Gastroesophageal sphincter (tissue), 3 donors: ENCODE data around the gene UGT2A2.

Source experiments
- EP300 ChIP-seq: sonication (generic); formaldehyde crosslinking; IDR thresholded peaks from one replicate; pipeline ENCODE4 v1.6.1; 2017; ENCODE audit warnings: antibody characterized with exemption, mild to moderate bottlenecking
- POLR2A ChIP-seq, 2 donors: fragments of 450-650 bp; IDR thresholded peaks; one replicate each; pipeline ENCODE4 v1.6.1; 2017; ENCODE audit warnings: antibody characterized with exemption in 2 of 2, mild to moderate bottlenecking in 2 of 2, moderate library complexity in 1 of 2
- POLR2AphosphoS5 ChIP-seq: sonication (generic); formaldehyde crosslinking; IDR thresholded peaks from one replicate; pipeline ENCODE4 v1.6.1; 2017; ENCODE audit warnings: antibody characterized with exemption
- TF ChIP-seq, protein P1 (sequence below), 4 experiments: fragments of 200-600 bp in 2 of 4; fragments of 450-650 bp in 2 of 4; sonication (generic) in 1 of 4; IDR thresholded peaks; one replicate each; pipeline ENCODE4 v1.5.1; 2017 to 2019; ENCODE audit warnings: antibody characterized with exemption in 4 of 4, mild to moderate bottlenecking in 2 of 4, moderate library complexity in 2 of 4

DNA sequence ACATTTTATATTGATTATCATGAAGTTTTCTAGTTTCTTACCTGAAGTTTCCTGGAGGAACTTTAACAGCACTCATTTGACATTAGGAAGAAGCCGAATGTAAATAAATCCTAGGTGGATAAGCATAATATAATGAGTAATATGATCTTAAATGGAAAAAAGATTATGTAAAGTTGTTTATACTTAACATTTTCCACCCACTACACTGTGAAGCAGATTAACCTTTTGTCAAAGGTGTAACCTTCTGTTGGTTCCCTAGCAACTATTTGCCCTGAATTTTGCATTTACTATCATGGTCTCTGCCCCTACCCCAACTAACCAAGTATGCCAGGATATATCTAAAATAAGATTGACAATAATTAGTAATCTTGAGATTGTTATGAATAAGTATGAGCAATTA, 13.7 kb upstream of the UGT2A2 start, which contains the start of gene UGT2A1:
- TF ChIP-seq EP300 (no peak), POLR2A (IDR thresholded peaks at IDR 0.05) (no peak), POLR2AphosphoS5 (no peak)
- TF ChIP-seq, protein P1, sequence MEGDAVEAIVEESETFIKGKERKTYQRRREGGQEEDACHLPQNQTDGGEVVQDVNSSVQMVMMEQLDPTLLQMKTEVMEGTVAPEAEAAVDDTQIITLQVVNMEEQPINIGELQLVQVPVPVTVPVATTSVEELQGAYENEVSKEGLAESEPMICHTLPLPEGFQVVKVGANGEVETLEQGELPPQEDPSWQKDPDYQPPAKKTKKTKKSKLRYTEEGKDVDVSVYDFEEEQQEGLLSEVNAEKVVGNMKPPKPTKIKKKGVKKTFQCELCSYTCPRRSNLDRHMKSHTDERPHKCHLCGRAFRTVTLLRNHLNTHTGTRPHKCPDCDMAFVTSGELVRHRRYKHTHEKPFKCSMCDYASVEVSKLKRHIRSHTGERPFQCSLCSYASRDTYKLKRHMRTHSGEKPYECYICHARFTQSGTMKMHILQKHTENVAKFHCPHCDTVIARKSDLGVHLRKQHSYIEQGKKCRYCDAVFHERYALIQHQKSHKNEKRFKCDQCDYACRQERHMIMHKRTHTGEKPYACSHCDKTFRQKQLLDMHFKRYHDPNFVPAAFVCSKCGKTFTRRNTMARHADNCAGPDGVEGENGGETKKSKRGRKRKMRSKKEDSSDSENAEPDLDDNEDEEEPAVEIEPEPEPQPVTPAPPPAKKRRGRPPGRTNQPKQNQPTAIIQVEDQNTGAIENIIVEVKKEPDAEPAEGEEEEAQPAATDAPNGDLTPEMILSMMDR (IDR thresholded peaks at IDR 0.05): no peak
